ENCODE data around the gene RXRA. TPM values are rescaled to one million over a fixed set of nuclear protein-coding genes. Genes with fewer than 3 reads are reported as not detected.

Gene RXRA
- polyA plus RNA-seq, 1 experiment = 5.3 TPM

DNA sequence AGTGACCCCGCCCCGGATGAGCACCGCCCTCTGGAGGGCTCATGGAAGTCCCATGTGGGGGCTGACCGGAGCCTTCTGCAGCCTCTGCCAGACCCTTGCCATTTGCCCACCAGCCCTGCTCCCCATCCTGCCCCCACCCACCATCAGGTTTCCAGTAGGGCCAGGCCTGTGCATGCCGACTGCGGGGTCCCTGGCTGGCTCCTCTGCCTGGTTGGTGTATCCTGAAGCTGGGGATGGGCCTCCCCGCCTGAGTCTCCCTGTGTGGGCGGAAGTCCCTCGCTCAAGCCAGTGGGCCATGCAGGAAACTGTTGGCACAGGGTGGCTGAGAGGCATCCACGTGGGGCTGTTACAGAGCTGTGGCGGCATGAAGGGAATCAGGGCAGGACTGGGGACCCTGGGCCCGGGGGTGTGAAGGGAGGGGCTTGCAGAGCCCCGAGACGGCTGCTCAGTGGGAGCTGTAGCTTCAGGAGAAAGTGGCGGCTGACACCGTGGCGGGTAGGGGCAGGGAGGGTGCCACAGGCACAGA lies 88.7 kb downstream of the RXRA start:
- TF ChIP-seq, protein P1, sequence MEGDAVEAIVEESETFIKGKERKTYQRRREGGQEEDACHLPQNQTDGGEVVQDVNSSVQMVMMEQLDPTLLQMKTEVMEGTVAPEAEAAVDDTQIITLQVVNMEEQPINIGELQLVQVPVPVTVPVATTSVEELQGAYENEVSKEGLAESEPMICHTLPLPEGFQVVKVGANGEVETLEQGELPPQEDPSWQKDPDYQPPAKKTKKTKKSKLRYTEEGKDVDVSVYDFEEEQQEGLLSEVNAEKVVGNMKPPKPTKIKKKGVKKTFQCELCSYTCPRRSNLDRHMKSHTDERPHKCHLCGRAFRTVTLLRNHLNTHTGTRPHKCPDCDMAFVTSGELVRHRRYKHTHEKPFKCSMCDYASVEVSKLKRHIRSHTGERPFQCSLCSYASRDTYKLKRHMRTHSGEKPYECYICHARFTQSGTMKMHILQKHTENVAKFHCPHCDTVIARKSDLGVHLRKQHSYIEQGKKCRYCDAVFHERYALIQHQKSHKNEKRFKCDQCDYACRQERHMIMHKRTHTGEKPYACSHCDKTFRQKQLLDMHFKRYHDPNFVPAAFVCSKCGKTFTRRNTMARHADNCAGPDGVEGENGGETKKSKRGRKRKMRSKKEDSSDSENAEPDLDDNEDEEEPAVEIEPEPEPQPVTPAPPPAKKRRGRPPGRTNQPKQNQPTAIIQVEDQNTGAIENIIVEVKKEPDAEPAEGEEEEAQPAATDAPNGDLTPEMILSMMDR (IDR thresholded peaks at IDR 0.05; ENCODE audit: low read depth, low read length) = no peak
- ChIA-PET CTCF (interaction anchor here (0.6 kb wide), 1 partner anchor 245 kb away, joined by 3 read pairs; no protein-coding TSS in a partner anchor), POLR2A (no interaction called here)
- no peak overlapping the region for H3K27ac ChIP-seq (ENCODE audit: low read depth, low read length)
- H3K27me3 ChIP-seq (ENCODE audit: control insufficient read depth, insufficient read depth, low read length) = no peaks in the 10 kb centered on the region
- no peak overlapping the region for H3K4me3 ChIP-seq (ENCODE audit: low read depth, low read length)
- no peak for DNase-seq (ENCODE audit: low read depth, low spot score)
- H3K9me3 ChIP-seq (ENCODE audit: control insufficient read depth, insufficient read depth, low read length) = no peaks in the 10 kb centered on the region; the same call in 1 of the 2 replicates

DNA sequence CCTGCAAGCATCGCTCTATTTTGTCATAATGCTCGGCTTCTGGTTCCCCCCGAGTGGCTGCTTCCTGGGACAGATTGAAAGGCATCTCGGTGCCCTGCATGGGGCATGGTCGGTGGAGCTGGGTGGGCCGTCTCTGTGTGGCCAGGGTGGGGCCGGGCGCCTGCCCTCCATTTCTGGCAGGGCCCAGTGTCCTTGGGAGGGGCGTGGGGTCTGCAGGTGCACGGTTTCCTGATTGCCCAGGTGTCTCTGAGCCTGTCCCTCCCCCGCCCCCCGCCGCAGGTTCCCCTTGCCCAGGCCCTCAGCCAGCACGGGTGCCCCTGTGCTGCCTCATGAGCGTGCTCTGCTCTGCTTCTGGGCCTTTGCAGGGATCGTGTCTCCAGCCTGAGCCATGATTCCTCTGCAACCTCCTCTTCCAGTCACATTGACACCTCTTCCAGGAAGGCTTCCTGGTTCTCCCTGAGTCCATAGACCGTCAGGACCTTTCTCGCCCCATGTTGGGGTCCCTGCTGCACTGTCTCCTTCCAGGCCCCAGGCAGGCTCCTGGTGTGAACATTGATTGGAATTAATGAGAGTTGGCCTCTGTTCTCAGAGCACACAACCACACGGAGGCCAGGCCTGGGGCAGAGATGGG lies 90.2 kb downstream of the RXRA start:
- no peaks in the 10 kb centered on the region for H3K27me3 ChIP-seq (ENCODE audit: control insufficient read depth, insufficient read depth, low read length)
- ChIA-PET POLR2A (no interaction called here), CTCF (interaction anchor here (1.2 kb wide), 1 partner anchor 17 kb away, joined by 3 read pairs; no protein-coding TSS in a partner anchor)
- H3K4me3 ChIP-seq (ENCODE audit: low read depth, low read length) = no peak overlapping the region
- DNase-seq (ENCODE audit: low read depth, low spot score) = no peak
- H3K27ac ChIP-seq (ENCODE audit: low read depth, low read length) = no peak overlapping the region
- no peaks in the 10 kb centered on the region; the same call in 1 of the 2 replicates for H3K9me3 ChIP-seq (ENCODE audit: control insufficient read depth, insufficient read depth, low read length)
- TF ChIP-seq, protein P1 (IDR thresholded peaks at IDR 0.05; ENCODE audit: low read depth, low read length) = no peak

DNA sequence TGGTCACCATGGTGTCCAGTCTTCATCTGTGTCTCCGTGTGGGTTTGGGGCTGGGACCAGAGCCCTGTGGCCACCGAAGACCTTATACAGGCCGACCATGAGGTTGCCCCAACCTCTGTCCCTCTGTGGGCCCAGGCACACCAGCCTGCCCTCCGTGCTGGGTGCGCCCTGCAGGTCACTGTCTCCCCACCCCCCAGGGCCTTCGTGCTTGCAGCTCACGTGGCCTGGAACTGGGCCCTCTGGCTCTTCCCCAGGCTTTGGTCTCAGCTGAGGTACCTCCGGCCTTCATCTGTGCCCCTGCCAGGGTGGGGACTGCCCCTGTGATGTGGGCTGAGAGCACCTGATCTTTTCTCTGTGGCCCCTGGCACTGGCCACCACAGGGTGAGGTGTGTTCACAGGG lies 92.1 kb downstream of the RXRA start:
- CTCF ChIA-PET = no interaction called here
- H3K27me3 ChIP-seq (ENCODE audit: control insufficient read depth, insufficient read depth, low read length) = no peaks in the 10 kb centered on the region
- H3K9me3 ChIP-seq (ENCODE audit: control insufficient read depth, insufficient read depth, low read length) = no peaks in the 10 kb centered on the region; the same call in 1 of the 2 replicates
- no peak for DNase-seq (ENCODE audit: low read depth, low spot score)
- H3K4me3 ChIP-seq (ENCODE audit: low read depth, low read length) = no peak overlapping the region
- TF ChIP-seq, protein P1 (IDR thresholded peaks at IDR 0.05; ENCODE audit: low read depth, low read length) = no peak
- no peak overlapping the region for H3K27ac ChIP-seq (ENCODE audit: low read depth, low read length)
- POLR2A ChIA-PET = no interaction called here

DNA sequence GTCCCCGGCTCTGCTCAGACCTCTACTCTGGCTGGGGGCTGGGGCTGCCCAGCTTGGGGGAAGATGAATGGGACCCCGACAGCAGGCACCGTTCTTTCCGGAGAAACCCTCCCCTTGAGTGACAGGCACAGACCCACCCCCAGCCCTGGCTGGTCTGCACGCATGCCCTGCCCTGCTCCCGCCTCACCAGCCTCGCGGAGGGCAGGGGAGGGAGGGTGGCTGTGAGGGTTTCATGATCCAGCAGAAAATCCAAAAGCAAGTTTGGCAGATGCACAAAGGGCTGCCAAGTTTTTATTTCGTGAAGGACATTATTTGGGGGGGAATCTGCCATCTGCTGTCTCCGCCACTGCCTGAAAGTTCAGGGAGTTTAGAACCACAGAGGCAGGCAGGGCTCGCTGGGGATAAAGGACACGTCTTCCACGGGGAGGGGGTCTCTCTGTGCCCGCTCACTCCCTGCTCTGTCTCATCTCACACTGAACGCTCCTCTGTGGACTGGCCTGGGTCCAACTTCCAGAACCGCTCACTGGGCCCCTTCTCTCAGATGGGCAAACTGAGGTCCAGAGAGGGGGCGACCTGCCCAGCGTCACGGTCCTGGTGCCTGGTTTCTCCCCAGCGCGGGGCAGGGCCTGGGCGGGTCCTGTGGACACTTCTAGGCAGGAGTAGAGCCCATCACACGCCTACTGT lies 92.9 kb downstream of the RXRA start:
- ChIA-PET CTCF (no interaction called here), POLR2A (no interaction called here)
- no peaks in the 10 kb centered on the region for H3K27me3 ChIP-seq (ENCODE audit: control insufficient read depth, insufficient read depth, low read length)
- TF ChIP-seq, protein P1 (IDR thresholded peaks at IDR 0.05; ENCODE audit: low read depth, low read length) = no peak
- DNase-seq (ENCODE audit: low read depth, low spot score) = no peak
- H3K27ac ChIP-seq (ENCODE audit: low read depth, low read length) = no peak overlapping the region
- H3K4me3 ChIP-seq (ENCODE audit: low read depth, low read length) = no peak overlapping the region
- no peaks in the 10 kb centered on the region; the same call in 1 of the 2 replicates for H3K9me3 ChIP-seq (ENCODE audit: control insufficient read depth, insufficient read depth, low read length)

DNA sequence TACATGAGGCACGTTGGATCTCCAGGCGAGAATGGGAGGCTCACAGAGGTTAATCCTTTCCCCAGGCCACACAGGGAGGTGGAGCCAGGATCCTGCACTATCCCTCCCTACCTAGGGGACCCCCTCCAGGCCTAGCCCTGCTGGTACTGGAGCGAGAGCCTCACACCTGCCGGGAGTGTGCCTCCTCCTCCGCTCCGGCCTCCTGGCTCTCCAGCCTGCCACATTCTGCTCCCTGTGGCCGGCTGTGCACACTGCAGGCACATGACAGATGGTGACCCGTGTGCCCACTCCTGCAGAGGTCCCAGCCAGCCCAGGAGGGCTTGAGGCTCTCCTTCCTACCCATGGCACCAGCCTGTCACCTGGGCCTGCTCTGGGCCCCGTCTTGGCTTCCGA lies 93.4 kb downstream of the RXRA start:
- Histone ChIP-seq H3K27me3 (ENCODE audit: control insufficient read depth, insufficient read depth, low read length) (no peaks in the 10 kb centered on the region), H3K9me3 (ENCODE audit: control insufficient read depth, insufficient read depth, low read length) (no peaks in the 10 kb centered on the region; the same call in 1 of the 2 replicates), H3K4me3 (ENCODE audit: low read depth, low read length) (no peak overlapping the region), H3K27ac (ENCODE audit: low read depth, low read length) (no peak overlapping the region)
- TF ChIP-seq, protein P1 (IDR thresholded peaks at IDR 0.05; ENCODE audit: low read depth, low read length) = no peak
- POLR2A ChIA-PET = no interaction called here
- CTCF ChIA-PET = no interaction called here
- DNase-seq (ENCODE audit: low read depth, low spot score) = no peak
